Prostate gland (tissue), 2 donors: ENCODE results near the gene MBOAT2. TPM values are rescaled to one million over a fixed set of nuclear protein-coding genes. Genes with fewer than 3 reads are reported as not detected.

Experiments
- DNase-seq: peaks from one replicate; pipeline ENCODE4 v3.0.0-alpha.2; 2019; ENCODE audit warnings: low spot score
- H3K27ac ChIP-seq, 2 donors: fragments of 200-600 bp; sonication (generic); 2 replicates each; pipeline ENCODE4 v1.5.1; 2017 to 2019
- H3K27me3 ChIP-seq: fragments of 200-600 bp; sonication (generic); replicated peaks from 2 replicates; pipeline ENCODE4 v1.5.1; 2019; ENCODE audit not compliant: insufficient read depth
- H3K36me3 ChIP-seq, 2 donors: fragments of 200-600 bp; sonication (generic); 1 replicate in 1 of 2; 2 replicates in 1 of 2; pipeline versions ENCODE4 v1.5.1 to v1.8.1; 2017 to 2019
- H3K4me1 ChIP-seq: fragments of 200-600 bp; sonication (generic); replicated peaks from 2 replicates; pipeline ENCODE4 v1.5.1; 2019
- H3K4me3 ChIP-seq, 2 donors: fragments of 200-600 bp; sonication (generic); 2 replicates each; pipeline ENCODE4 v1.5.1; 2017 to 2019
- H3K9me3 ChIP-seq: fragments of 200-600 bp; sonication (generic); 2 replicates; pipeline ENCODE4 v1.5.1; 2017
- POLR2A ChIP-seq: fragments of 450-650 bp; IDR thresholded peaks from one replicate; pipeline ENCODE4 v1.6.1; 2016; ENCODE audit warnings: antibody characterized with exemption, mild to moderate bottlenecking
- POLR2AphosphoS5 ChIP-seq: sonication (generic); formaldehyde crosslinking; IDR thresholded peaks from one replicate; pipeline ENCODE4 v1.6.1; 2017; ENCODE audit warnings: antibody characterized with exemption
- WGBS: methylation state at CpG from one replicate; pipeline ENCODE4 v1.1.5; 2018; 5-methylcytosine and 5-hydroxymethylcytosine counted together
- intact Hi-C: fragments of 100-400 bp; cut with DNase I; formaldehyde crosslinking; loops from one replicate; pipeline ENCODE4 v1.14.2; 2022
- total RNA-seq, 2 donors: library from RNA; depleted of rRNA; stranded (reverse); fragments of >200 nt; gene quantifications; one replicate each; pipeline ENCODE4 v1.1.0, GENCODE V29; 2016
- TF ChIP-seq, protein P1 (sequence below), 4 experiments: fragments of 200-600 bp in 2 of 4; fragments of 450-650 bp in 2 of 4; sonication (generic) in 2 of 4; IDR thresholded peaks; 1 replicate in 3 of 4; 2 replicates in 1 of 4; pipeline ENCODE4 v1.5.1; 2016 to 2019; ENCODE audit warnings: antibody characterized with exemption in 4 of 4, mild to moderate bottlenecking in 2 of 4, moderate library complexity in 2 of 4

Gene MBOAT2
- total RNA-seq, 2 donors from 2014 or later, result 20.3 to 40.2 TPM

DNA sequence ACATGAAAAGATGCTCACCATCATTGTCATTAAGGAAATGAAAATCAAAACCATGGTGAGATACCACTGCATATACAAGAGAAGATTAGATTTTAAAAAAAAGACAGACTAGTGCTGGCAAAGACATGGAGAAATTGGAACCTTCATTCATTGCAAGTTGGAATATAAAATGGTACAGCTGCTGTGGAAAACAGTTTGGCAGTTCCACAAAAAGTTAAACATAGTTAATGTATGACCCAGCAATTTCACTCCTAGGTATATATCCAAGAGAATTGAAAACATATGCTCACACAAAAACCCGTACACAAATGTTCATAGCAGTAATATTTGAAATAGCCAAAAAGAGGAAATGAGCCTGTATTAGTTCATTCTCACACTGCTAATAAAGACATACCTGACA, 33.7 kb upstream of the MBOAT2 start:
- no peak for DNase-seq
- Histone ChIP-seq H3K4me1 (no peaks in the 10 kb centered on the region), H3K27ac (no peak overlapping the region), H3K4me3 (no peak overlapping the region), H3K36me3 (no peaks in the 10 kb centered on the region), H3K27me3 (no peaks in the 10 kb centered on the region), H3K9me3 (no peaks in the 10 kb centered on the region)
- 37% methylated on average over 1 of the region's 1 CpG for WGBS
- intact Hi-C loops, result no loop called here
- no peak for TF ChIP-seq POLR2A
- no peak for TF ChIP-seq POLR2AphosphoS5
- TF ChIP-seq, protein P1, sequence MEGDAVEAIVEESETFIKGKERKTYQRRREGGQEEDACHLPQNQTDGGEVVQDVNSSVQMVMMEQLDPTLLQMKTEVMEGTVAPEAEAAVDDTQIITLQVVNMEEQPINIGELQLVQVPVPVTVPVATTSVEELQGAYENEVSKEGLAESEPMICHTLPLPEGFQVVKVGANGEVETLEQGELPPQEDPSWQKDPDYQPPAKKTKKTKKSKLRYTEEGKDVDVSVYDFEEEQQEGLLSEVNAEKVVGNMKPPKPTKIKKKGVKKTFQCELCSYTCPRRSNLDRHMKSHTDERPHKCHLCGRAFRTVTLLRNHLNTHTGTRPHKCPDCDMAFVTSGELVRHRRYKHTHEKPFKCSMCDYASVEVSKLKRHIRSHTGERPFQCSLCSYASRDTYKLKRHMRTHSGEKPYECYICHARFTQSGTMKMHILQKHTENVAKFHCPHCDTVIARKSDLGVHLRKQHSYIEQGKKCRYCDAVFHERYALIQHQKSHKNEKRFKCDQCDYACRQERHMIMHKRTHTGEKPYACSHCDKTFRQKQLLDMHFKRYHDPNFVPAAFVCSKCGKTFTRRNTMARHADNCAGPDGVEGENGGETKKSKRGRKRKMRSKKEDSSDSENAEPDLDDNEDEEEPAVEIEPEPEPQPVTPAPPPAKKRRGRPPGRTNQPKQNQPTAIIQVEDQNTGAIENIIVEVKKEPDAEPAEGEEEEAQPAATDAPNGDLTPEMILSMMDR (IDR thresholded peaks at IDR 0.05), result no peak

DNA sequence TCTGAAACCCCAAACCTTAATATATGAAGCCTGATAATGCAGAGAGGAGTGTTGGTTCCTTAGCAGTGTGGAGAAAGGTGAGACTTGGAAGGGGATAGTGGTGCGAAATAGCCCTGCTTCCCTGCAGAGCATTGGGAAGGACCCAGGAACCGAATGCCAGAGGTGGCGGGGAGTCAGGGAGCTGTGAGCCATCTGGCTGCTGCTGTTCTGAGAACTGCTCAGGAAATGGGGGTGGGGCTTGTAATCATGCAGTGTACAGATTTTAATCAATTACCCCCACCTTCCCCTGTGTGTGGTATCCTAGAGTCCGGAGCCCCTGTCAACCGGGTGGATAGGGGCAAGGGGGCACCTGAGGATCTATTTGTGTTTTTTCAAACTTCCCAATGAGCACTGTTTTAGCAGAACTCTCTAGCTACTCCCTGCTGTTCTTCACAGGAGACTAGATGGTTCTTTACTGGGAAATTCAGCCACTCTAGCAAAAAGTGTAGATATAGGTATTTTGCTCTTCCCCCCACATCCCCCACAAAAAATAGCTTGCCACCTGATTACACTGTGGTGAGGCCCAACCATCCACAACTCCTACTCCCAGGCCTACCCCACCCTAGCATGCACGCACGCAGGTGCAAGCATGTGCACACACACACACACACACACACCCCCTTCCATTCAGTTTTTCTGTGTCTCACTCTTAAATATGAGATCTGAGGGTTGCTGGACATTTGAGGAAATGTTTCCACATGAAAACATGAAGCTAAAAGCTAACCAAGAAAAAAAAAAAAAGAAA, 30.1 kb upstream of the MBOAT2 start:
- DNase-seq, result no peak
- Histone ChIP-seq H3K27me3 (no peaks in the 10 kb centered on the region), H3K36me3 (no peaks in the 10 kb centered on the region), H3K4me3 (no peak overlapping the region), H3K27ac (no peak overlapping the region), H3K9me3 (no peaks in the 10 kb centered on the region), H3K4me1 (no peaks in the 10 kb centered on the region)
- WGBS, result 75% methylated on average over 7 of the region's 7 CpGs
- intact Hi-C loops, result no loop called here
- TF ChIP-seq POLR2AphosphoS5 (no peak), POLR2A (no peak)
- TF ChIP-seq, protein P1 (IDR thresholded peaks at IDR 0.05), result no peak

DNA sequence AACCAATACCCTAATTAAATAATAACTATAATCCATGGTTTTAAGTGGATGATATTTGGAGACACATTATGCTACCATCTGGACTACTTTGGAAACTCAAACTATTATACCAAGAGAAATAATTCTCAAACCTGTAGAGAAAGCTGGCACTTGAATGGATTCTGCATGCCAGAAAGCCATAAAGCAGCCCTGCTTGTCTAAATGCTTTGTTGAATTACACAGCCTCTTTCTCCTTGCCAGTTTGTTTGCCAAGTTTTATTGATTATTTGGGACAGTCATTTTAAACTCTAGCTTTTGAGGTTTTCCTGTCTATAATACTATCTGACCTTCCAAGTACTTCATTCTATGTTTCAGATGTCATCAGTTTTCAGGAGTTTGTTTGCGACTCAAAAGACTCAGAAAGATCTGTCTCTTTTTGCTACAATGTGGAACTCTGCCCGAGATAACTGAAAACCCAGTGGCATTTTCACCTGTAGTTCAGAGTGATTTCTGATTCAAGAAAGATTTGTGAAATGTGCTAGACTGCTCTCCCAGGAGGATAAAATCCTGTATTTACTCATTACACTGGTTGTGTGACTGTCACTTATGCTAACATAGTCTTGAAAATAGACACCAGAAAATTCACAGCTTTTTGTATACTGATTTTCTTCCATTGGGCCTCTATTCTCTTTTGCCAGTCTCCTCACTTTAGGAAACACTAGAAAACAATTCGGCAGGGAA, 29.2 kb upstream of the MBOAT2 start:
- H3K27me3 ChIP-seq, result no peaks in the 10 kb centered on the region
- H3K4me3 ChIP-seq, result no peak overlapping the region
- intact Hi-C loops, result no loop called here
- no peaks in the 10 kb centered on the region for H3K4me1 ChIP-seq
- DNase-seq, result no peak
- H3K27ac ChIP-seq, result no peak overlapping the region
- TF ChIP-seq POLR2A (no peak), POLR2AphosphoS5 (peak; percentile 22)
- TF ChIP-seq, protein P1 (IDR thresholded peaks at IDR 0.05), result no peak
- no peaks in the 10 kb centered on the region for H3K9me3 ChIP-seq
- H3K36me3 ChIP-seq, result no peaks in the 10 kb centered on the region
- 54% methylated on average over 3 of the region's 3 CpGs for WGBS

DNA sequence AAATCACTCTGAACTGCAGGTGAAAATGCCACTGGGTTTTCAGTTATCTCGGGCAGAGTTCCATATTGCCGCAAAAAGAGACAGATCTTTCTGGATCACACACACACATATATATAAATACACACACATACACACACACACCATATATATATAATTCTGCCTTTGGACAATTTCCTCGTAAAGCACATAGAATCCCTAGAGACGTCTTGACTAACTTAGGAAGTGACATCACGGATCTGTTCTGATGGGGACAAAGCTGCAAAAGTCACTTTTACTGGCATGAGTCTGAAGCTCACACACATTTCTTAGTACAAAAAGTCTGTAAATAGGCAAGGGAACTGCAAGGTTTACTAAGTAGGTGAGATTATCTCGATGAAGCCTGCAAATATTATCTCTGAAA, 28.6 kb upstream of the MBOAT2 start:
- no peaks in the 10 kb centered on the region for H3K36me3 ChIP-seq
- WGBS, result 51% methylated on average over 6 of the region's 6 CpGs
- H3K27ac ChIP-seq, result no peak overlapping the region
- H3K4me3 ChIP-seq, result no peak overlapping the region
- no peaks in the 10 kb centered on the region for H3K27me3 ChIP-seq
- no peaks in the 10 kb centered on the region for H3K9me3 ChIP-seq
- no peak for DNase-seq
- H3K4me1 ChIP-seq, result no peaks in the 10 kb centered on the region
- intact Hi-C loops, result no loop called here
- TF ChIP-seq POLR2AphosphoS5 (no peak), POLR2A (no peak)
- TF ChIP-seq, protein P1 (IDR thresholded peaks at IDR 0.05), result no peak

DNA sequence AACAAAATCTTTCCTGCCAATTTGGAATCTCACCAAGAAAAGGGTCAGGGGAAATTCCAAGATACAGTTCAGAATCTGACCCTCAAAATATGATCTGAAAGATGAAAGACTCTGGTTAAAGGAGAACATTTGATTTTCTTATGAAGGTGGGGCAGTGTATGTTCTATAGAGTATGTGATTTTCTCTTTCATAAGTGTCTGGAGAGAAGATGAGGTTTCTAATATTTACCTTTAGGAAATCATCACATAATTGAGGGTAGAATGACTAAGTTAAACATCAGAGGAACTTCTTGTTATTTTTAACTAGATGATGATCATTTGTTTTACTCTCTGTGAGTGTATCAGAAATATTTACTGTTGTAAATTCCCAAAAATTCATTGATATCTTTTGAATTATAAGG, 27.8 kb upstream of the MBOAT2 start:
- Histone ChIP-seq H3K27me3 (no peaks in the 10 kb centered on the region), H3K4me3 (no peak overlapping the region), H3K36me3 (no peaks in the 10 kb centered on the region), H3K4me1 (no peaks in the 10 kb centered on the region), H3K9me3 (no peaks in the 10 kb centered on the region), H3K27ac (no peak overlapping the region)
- TF ChIP-seq, protein P1 (IDR thresholded peaks at IDR 0.05), result no peak
- no peak for TF ChIP-seq POLR2A
- no peak for TF ChIP-seq POLR2AphosphoS5
- DNase-seq, result no peak
- intact Hi-C loops, result no loop called here
